KMS-11 (cell line): ENCODE data around the gene PPP1R14B.
A peak's percentile ranks its signal among the peaks of the same experiment; 100 is the strongest.

ENCODE experiments used
- H2AFZ ChIP-seq: fragments of 200-600 bp; sonication (generic); 2 replicates; pipeline ENCODE4 v1.6.1; 2016; ENCODE audit warnings: antibody characterized with exemption, mixed run types, low read depth
- H3K27ac ChIP-seq: fragments of 200-600 bp; sonication (generic); 2 replicates; pipeline ENCODE4 v1.6.1; 2016; ENCODE audit warnings: mild to moderate bottlenecking, mixed run types
- H3K27me3 ChIP-seq: fragments of 200-600 bp; sonication (generic); 2 replicates; pipeline ENCODE4 v1.6.1; 2017; ENCODE audit warnings: mild to moderate bottlenecking, low read depth, mixed run types, moderate library complexity; ENCODE audit not compliant: insufficient read depth
- H3K36me3 ChIP-seq: fragments of 200-600 bp; sonication (generic); 2 replicates; pipeline ENCODE4 v1.6.1; 2017; ENCODE audit warnings: mild to moderate bottlenecking, mixed run types; ENCODE audit not compliant: insufficient read depth
- H3K4me1 ChIP-seq: fragments of 200-600 bp; sonication (generic); 2 replicates; pipeline ENCODE4 v1.6.1; 2016; ENCODE audit warnings: mild to moderate bottlenecking, low read depth, mixed run types; ENCODE audit not compliant: poor library complexity, severe bottlenecking
- H3K4me2 ChIP-seq: fragments of 200-600 bp; sonication (generic); 2 replicates; pipeline ENCODE4 v1.7.0; 2016; ENCODE audit warnings: mild to moderate bottlenecking, mixed run types
- H3K4me3 ChIP-seq: fragments of 200-600 bp; sonication (generic); IDR thresholded peaks from 2 replicates; pipeline ENCODE4 v1.6.1; 2017; ENCODE audit warnings: low read depth, low read length, mixed read lengths; ENCODE audit not compliant: insufficient read depth
- H3K79me2 ChIP-seq: fragments of 200-600 bp; sonication (generic); 2 replicates; pipeline ENCODE4 v1.6.1; 2016; ENCODE audit warnings: low read depth, mixed run types; ENCODE audit not compliant: insufficient read depth
- H3K9ac ChIP-seq: fragments of 200-600 bp; sonication (generic); 2 replicates; pipeline ENCODE4 v1.6.1; 2016; ENCODE audit warnings: mild to moderate bottlenecking, mixed run types
- H4K20me1 ChIP-seq: fragments of 200-600 bp; sonication (generic); 2 replicates; pipeline ENCODE4 v1.6.1; 2016; ENCODE audit warnings: mild to moderate bottlenecking, mixed run types; ENCODE audit not compliant: insufficient read depth
- CTCF ChIP-seq: fragments of 200-600 bp; sonication (generic); conservative IDR thresholded peaks from 2 replicates; pipeline ENCODE4 v1.6.1; 2017; ENCODE audit warnings: low read depth, mild to moderate bottlenecking, antibody characterized with exemption, low read length, moderate library complexity, mixed read lengths

PPP1R14B gene

GRCh38 chr11:64234647-64235379 is 11.9 kb downstream of the PPP1R14B start:
- H3K27me3 ChIP-seq: no peaks in the 10 kb centered on the region
- no peaks in the 10 kb centered on the region for H4K20me1 ChIP-seq
- peaks cover 25% of the 10 kb centered on the region for H3K4me1 ChIP-seq
- peak overlapping the region; percentile 10; the same call in 1 of the 2 replicates for H2AFZ ChIP-seq
- H3K4me3 ChIP-seq: peak overlapping the region; percentile 40
- no peaks in the 10 kb centered on the region for H3K36me3 ChIP-seq
- H3K27ac ChIP-seq: no peak overlapping the region
- H3K4me2 ChIP-seq: peak overlapping the region; percentile 88
- H3K79me2 ChIP-seq: no peaks in the 10 kb centered on the region
- H3K9ac ChIP-seq: peak overlapping the region; percentile 25; the same call in 1 of the 2 replicates
- no peak for TF ChIP-seq CTCF

GRCh38 chr11:64233913-64234586 is 12.7 kb downstream of the PPP1R14B start, which contains the start of gene VEGFB:
VEGFB (plus strand) TSS chr11:64234584; CDS start chr11:64234834, 250 bp downstream.
- peak within 1 kb of the TSS; percentile 88 for H3K4me2 ChIP-seq
- H3K9ac ChIP-seq: peak within 1 kb of the TSS; percentile 25; the same call in 1 of the 2 replicates
- H3K36me3 ChIP-seq: no peaks in the 10 kb centered on the region
- peaks cover 23% of the 10 kb centered on the region for H3K4me1 ChIP-seq
- H3K79me2 ChIP-seq: no peaks in the 10 kb centered on the region
- peak within 1 kb of the TSS; percentile 67 for H2AFZ ChIP-seq
- peak within 1 kb of the TSS; percentile 40 for H3K4me3 ChIP-seq
- no peaks in the 10 kb centered on the region for H4K20me1 ChIP-seq
- H3K27ac ChIP-seq: no peak within 1 kb of the TSS
- TF ChIP-seq CTCF: no peak
- no peaks in the 10 kb centered on the region for H3K27me3 ChIP-seq

- no peaks in the 10 kb centered on the region for H3K79me2 ChIP-seq
Measured at GRCh38 chr11:64232967-64233315, 13.8 kb downstream of the PPP1R14B start.

More at GRCh38 chr11:64232967-64233315, 13.8 kb downstream of the PPP1R14B start:
- Histone ChIP-seq H3K9ac (no peak overlapping the region), H3K4me3 (no peak overlapping the region), H3K27me3 (no peaks in the 10 kb centered on the region), H2AFZ (no peak overlapping the region), H3K27ac (no peak overlapping the region), H4K20me1 (no peaks in the 10 kb centered on the region), H3K4me1 (peaks cover 23% of the 10 kb centered on the region), H3K4me2 (no peak overlapping the region), H3K36me3 (no peaks in the 10 kb centered on the region)
- no peak for TF ChIP-seq CTCF
